Hippocampal formation (tissue), 2 donors: Measurements from ENCODE around the gene VAC14.
"Not testable (repeated sequence)": the region's sequence is repeated elsewhere in the genome, so short reads cannot be mapped to it uniquely, and the experiment has no call there.

Experiments used
- DNase-seq, 2 donors: peaks; one replicate each; lab custom pipeline; 2025; lab: John Stamatoyannopoulos, UW

The VAC14 gene

GRCh38 chr16:70744366-70744765, 56.6 kb downstream of the VAC14 start:
- no peak for DNase-seq

GRCh38 chr16:70743791-70744190, 57.2 kb downstream of the VAC14 start:
- no peak for DNase-seq

DNA sequence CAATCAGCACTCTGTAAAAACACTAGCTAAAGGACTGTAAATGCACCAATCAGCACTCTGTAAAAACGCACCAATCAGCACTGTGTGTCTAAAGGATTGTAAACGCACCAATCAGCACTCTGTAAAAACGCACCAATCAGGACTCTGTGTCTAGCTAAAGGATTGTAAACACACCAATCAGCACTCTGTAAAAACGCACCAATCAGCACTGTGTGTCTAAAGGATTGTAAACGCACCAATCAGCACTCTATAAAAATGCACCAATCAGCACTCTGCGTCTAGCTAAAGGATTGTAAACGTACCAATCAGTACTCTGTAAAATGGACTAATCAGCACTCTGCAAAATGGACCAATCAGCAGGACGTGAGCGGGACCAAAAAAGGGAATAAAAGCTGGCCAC, 58.0 kb downstream of the VAC14 start:
- not testable (repeated sequence) for DNase-seq

DNA sequence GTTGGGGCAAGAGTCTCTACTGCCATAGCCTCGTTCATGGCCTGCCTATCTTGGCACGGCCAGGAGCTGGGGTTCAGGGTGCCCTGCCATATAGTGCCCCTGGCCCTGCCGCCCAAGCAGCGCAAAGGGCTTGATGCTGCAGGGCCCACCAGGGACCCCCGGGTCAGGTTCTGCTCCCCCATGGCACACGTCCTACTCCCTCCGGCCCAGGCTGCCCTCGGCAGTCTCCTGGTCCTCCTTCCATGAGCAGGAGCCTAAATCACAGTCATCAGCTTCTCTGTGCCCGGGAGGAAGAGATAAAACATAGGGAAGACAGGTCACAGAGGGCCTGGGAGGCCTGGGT, 59.2 kb downstream of the VAC14 start:
- DNase-seq, result no peak

GRCh38 chr16:70740914-70741782, 59.8 kb downstream of the VAC14 start:
- DNase-seq, result no peak

DNA sequence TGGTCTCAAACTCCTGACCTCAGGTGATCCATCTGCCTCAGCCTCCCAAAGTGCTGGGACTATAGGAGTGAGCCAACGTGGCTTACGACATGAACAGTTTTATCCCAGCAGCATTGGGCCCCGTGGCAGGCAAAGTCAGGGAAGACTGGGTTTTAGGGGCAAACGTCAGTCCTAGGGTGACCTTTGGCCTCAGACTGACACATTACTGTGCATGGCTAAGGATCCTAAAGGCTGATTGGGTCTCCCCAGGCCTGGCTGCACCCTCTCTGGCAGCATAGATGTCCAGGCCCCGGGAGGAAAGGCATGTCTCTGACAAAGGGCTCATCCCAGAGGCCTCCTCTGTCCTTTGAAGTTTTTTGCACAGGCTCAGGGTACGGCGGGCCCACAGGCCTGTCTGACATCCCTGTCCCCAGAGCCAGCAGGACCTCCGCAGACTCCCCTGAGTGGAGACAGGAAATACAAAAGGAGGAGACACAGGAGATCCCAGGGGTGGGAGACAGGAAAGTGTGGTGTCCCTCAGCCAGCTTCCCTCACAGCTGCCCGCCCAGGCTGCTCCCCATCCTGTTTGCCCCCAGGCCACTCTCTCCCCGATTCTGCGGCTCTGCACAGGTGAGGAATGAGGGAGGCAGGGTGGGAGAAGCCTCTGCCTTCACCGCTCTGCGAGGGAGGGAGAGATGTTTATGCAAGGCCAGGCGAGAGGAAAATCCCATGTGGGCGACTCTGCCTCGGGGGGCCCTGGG, 60.6 kb downstream of the VAC14 start:
- no peak for DNase-seq

DNA sequence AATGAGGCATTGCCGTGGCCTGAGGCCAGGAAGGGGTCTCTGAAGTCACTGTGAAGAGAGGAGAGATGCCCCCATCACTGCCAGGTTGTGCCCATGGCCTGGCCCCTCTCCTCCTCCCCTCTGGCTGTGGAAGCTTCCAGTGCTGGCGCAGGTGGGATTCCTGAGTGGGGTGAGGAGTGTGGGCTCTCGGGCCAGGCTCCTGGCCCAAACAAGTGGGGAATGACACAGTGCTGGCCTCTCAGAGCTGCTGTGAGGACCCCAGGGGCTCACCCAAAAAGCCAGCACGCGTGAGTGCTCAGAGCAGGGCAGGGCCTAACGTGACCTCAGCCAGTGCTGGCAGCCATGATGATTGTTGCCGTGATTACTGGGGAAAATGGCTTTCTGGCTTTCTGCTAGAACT, 61.6 kb downstream of the VAC14 start:
- no peak for DNase-seq

DNA sequence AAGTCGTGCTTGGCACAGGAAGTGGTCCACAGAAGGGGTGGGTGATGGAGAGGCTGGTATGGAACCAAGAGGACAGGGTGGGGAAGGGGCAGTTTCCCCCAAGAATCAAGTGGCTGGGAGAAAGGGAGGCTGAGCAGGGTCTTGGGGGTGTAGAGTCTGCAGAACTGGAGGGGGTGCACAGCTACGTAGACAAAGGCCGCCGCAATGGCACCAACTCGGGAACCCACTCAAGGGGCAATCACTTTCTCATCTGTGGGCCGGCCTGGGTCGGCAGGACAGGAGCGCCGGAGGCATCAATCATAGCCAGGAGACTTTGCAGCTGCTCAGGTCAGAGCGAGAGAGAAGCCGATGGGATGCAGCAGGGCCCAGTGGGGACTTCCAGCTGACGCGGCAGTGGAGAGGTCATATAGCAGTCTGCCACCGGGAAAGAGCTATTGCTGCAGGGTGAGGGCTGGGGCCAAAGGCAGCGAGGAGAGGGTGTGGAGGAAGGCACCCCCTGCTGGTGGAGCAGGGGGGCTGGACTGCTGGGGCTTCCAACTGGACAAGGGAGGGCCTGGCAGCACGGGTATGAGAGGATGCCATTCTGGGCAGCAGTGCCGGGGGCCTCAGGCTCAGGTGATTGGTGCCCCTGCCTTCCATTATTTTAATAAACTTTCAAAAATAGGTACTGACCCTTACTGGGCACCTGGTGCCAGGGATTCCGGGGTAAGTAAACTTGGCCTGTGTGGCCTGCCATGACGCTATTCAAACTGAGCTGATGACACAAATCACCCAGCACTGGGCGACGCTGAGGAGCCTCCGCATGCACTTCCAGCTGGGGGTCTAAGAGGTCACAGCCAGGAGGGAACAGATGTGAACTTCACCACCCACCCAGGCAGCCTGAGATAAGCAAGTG, 62.6 kb downstream of the VAC14 start:
- DNase-seq, result peak in 1 of 2 donors; percentile 32

GRCh38 chr16:70737377-70738082, 63.4 kb downstream of the VAC14 start:
- peak; percentile 3 to 29 for DNase-seq

- DNase-seq, result no peak
Observed at GRCh38 chr16:70736465-70737376, 64.2 kb downstream of the VAC14 start.

- no peak for DNase-seq
Observed at GRCh38 chr16:70735141-70735979, 65.6 kb downstream of the VAC14 start.

DNA sequence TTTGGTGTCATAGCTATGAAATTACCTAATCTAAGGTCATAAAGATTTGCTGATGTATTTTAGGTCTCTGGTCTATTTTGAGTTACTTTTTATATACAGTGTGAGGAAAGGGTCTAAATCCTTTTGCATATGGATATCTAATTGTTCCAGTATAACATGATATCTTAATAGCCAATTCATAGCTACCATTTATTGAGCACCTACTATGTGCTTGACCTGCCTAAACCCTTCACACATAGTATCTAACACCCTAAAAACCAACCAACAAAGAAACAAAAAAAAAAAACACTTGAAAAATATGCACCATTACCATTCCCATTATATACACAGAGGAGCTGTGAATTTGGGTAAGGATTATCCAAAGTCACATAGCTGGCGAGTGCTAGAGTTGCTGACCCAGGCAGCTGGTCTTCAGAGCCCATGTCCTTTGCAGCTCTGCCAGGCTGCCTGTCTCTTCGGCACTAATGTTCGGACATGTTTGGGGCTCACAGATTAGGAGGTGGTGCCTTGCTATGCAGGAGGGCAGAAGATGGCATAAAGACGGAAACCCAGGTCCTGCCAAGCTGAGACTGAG, 66.3 kb downstream of the VAC14 start:
- no peak for DNase-seq

- DNase-seq, result no peak
Observed at GRCh38 chr16:70730944-70731343, 70.0 kb downstream of the VAC14 start.

DNA sequence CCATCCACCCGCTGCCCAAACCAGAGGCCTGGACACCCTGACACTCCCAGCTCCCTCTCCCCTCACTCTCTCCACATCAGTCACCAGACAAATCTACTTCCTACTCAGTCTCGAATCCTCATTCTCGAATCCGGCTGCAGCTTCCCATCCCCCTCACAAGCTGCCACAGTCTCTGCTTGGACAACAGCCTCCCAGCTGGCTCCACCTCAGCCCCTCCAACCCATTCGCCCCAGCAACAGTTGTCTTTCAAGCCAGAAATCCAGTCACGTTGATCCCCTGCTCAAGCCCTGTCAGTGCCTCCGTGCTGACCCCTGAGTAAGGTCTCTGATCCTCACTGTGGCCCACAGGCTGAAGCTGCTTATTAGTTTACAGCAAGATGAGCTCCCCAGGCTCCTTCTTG, 70.9 kb downstream of the VAC14 start:
- DNase-seq, result peak; percentile 17 to 26

GRCh38 chr16:70729292-70729691, 71.7 kb downstream of the VAC14 start:
- DNase-seq, result no peak

DNA sequence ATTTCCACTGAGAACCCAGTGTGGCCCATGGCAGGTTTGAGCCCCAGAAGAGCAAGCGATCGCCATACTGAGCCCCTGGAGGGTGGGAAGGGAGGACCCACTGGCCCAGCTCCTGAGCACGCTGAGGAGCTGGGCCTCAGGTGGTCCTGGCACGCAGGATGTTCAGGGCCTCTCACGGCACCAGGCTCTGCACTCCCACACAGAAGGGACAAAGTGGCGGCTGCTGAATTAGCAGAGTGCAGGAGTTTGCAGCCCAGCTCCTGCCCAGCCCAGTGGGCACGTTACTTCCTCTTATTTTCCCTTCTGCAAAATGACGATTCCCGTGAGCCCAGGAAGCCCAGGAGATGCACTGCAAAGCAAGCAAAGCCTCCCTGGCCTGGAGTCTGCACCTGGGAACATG, 72.8 kb downstream of the VAC14 start:
- DNase-seq, result no peak

GRCh38 chr16:70726892-70727361, 74.0 kb downstream of the VAC14 start:
- no peak for DNase-seq

DNA sequence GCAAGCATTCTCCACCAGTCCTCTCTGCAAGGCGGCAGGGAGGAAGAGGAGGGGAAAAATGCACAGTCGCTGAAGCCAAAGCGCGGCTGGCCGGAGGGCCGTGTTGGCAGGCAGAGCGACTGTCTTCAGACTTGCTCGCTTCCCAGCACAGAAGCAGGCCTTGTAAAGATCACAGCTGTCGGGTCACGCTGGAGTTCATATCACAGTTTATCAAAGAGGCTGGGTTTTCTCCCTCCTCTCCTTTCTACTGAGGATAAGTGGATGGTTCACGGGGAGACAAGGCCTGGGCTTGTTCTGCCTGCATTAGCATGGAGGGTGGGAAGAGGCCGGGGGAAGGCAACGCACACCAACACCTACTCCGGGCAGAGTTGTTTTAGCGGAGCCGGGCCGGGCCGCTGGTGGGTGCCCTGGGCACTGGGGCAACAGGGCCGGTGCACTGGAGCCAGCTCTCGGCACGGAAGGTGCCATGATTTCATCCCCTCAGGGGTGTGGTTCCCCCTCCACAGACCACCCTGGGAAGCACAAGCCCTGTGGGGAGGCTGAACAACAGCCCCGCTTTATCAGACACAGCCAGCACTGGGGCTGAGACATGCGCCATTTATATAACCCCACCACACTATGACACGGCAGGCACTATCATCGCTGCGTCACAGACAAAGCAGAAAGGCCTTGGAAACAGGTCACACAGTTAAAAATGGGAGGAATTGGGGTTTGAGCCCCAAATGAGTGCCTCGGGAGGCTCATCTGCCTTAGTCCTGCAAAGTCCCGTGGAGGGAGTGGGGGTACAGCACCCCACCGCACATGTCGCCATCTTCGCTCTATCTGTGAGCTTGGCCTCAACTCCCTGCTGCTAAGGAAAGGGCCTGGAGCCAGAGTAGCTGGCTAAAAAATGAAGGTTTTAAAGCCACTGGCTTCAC, 74.8 kb downstream of the VAC14 start:
- DNase-seq, result peak; percentile 86 to 92
